ENCODE data around the gene KLHL10. TPM values are rescaled to one million over a fixed set of nuclear protein-coding genes. Genes with fewer than 3 reads are reported as not detected.

Gene KLHL10
- total and polyA plus RNA-seq, 2 of the 13 experiments (the other 11 are each of a cell fraction or from before 2014, with no cell fraction given) = 0.04 to 0.08 TPM

DNA sequence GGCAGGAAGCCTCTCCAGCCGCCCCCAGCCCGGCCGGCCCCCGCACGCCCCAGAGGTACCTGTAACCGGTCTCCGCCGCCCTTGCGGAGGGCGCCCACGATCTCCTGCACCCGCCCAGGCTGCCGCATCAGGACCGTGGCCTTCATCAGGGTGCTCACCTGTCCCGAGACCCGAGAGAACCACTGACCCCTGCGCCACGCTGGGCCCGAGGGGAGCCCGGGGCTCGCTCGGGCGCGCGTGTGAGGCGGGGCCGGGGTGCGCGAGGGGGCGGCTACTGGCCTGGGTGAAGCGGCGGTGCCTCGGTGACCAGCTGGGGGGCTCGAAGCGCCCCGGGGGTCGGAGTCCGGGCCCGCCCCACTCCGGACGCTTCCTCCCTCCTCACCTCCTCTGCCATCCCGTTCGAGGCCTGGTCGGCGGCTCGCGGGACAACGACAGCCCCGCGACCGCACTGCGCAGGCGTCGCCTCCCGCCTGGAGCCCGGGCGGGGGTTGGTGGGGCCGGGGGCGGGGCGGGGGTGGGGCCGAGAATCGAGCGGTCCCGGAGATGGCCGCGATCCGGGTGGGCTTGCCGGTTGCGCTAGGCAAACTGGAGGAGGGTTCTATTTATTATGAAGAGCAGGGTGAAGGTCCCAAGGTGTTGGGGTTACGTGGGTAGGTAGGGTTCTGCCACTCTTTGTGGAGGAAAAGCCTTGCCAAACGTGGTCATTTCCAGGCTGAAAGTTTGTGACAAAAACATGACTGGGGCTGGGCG lies 1.6 kb upstream of the KLHL10 start, which contains the start of gene NT5C3B (continued):
- TF ChIP-seq, protein P1, sequence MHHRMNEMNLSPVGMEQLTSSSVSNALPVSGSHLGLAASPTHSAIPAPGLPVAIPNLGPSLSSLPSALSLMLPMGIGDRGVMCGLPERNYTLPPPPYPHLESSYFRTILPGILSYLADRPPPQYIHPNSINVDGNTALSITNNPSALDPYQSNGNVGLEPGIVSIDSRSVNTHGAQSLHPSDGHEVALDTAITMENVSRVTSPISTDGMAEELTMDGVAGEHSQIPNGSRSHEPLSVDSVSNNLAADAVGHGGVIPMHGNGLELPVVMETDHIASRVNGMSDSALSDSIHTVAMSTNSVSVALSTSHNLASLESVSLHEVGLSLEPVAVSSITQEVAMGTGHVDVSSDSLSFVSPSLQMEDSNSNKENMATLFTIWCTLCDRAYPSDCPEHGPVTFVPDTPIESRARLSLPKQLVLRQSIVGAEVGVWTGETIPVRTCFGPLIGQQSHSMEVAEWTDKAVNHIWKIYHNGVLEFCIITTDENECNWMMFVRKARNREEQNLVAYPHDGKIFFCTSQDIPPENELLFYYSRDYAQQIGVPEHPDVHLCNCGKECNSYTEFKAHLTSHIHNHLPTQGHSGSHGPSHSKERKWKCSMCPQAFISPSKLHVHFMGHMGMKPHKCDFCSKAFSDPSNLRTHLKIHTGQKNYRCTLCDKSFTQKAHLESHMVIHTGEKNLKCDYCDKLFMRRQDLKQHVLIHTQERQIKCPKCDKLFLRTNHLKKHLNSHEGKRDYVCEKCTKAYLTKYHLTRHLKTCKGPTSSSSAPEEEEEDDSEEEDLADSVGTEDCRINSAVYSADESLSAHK (CRISPR knock-in tag; IDR thresholded peaks at IDR 0.05; ENCODE audit: borderline replicate concordance) = no peak
- no peak for TF ChIP-seq SP140L (CRISPR knock-in tag; IDR thresholded peaks at IDR 0.05; ENCODE audit: borderline replicate concordance)
- TF ChIP-seq RXRA (CRISPR knock-in tag; IDR thresholded peaks at IDR 0.05) = peak; percentile 36; the same call in 1 of the 2 replicates
- no peak for TF ChIP-seq PAWR (CRISPR knock-in tag; IDR thresholded peaks at IDR 0.05; ENCODE audit: borderline replicate concordance)
- TF ChIP-seq SOX6 (IDR thresholded peaks at IDR 0.05) = no peak
- TF ChIP-seq SOX6 (CRISPR knock-in tag; IDR thresholded peaks at IDR 0.05) = peak; percentile 5; the same call in 1 of the 2 replicates
- TF ChIP-seq, protein P2, sequence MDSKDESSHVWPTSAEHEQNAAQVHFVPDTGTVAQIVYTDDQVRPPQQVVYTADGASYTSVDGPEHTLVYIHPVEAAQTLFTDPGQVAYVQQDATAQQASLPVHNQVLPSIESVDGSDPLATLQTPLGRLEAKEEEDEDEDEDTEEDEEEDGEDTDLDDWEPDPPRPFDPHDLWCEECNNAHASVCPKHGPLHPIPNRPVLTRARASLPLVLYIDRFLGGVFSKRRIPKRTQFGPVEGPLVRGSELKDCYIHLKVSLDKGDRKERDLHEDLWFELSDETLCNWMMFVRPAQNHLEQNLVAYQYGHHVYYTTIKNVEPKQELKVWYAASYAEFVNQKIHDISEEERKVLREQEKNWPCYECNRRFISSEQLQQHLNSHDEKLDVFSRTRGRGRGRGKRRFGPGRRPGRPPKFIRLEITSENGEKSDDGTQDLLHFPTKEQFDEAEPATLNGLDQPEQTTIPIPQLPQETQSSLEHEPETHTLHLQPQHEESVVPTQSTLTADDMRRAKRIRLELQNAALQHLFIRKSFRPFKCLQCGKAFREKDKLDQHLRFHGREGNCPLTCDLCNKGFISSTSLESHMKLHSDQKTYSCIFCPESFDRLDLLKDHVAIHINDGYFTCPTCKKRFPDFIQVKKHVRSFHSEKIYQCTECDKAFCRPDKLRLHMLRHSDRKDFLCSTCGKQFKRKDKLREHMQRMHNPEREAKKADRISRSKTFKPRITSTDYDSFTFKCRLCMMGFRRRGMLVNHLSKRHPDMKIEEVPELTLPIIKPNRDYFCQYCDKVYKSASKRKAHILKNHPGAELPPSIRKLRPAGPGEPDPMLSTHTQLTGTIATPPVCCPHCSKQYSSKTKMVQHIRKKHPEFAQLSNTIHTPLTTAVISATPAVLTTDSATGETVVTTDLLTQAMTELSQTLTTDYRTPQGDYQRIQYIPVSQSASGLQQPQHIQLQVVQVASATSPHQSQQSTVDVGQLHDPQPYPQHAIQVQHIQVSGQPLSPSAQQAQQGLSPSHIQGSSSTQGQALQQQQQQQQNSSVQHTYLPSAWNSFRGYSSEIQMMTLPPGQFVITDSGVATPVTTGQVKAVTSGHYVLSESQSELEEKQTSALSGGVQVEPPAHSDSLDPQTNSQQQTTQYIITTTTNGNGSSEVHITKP (CRISPR knock-in tag; IDR thresholded peaks at IDR 0.05; ENCODE audit: low read depth) = no peak
- TF ChIP-seq ZNF782 (CRISPR knock-in tag; IDR thresholded peaks at IDR 0.05; ENCODE audit: borderline replicate concordance) = no peak
- peak; percentile 68 for TF ChIP-seq IKZF4 (CRISPR knock-in tag; IDR thresholded peaks at IDR 0.05; ENCODE audit: borderline replicate concordance, low read depth, not compliant biosample characterization)
- TF ChIP-seq ZNF264 (CRISPR knock-in tag; IDR thresholded peaks at IDR 0.05) = no peak
- TF ChIP-seq GATAD1 (CRISPR knock-in tag; IDR thresholded peaks at IDR 0.05) = peak; percentile 27; the same call in 1 of the 2 replicates
- TF ChIP-seq, protein P3, sequence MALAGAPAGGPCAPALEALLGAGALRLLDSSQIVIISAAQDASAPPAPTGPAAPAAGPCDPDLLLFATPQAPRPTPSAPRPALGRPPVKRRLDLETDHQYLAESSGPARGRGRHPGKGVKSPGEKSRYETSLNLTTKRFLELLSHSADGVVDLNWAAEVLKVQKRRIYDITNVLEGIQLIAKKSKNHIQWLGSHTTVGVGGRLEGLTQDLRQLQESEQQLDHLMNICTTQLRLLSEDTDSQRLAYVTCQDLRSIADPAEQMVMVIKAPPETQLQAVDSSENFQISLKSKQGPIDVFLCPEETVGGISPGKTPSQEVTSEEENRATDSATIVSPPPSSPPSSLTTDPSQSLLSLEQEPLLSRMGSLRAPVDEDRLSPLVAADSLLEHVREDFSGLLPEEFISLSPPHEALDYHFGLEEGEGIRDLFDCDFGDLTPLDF (CRISPR knock-in tag; IDR thresholded peaks at IDR 0.05) = 0 out of 2 replicates have a peak, but pooled peaks have one; percentile 20
- no peak for TF ChIP-seq NFE2L1 (CRISPR knock-in tag; IDR thresholded peaks at IDR 0.05; ENCODE audit: borderline replicate concordance)
- TF ChIP-seq HNF4G (IDR thresholded peaks at IDR 0.05; ENCODE audit: borderline replicate concordance, low read depth, low read length) = peak; percentile 24; the same call in 1 of the 2 replicates
- no peak; the same call in 1 of the 2 replicates for TF ChIP-seq HNF4G (CRISPR knock-in tag; IDR thresholded peaks at IDR 0.05; ENCODE audit: borderline replicate concordance, low read depth)
- no peak for TF ChIP-seq ZNF20 (CRISPR knock-in tag; IDR thresholded peaks at IDR 0.05)
- no peak for TF ChIP-seq ZNF549 (CRISPR knock-in tag; IDR thresholded peaks at IDR 0.05)
- peak; percentile 63 for TF ChIP-seq ZNF709 (CRISPR knock-in tag; IDR thresholded peaks at IDR 0.05)
- no peak for TF ChIP-seq HNRNPUL1 (IDR thresholded peaks at IDR 0.05; ENCODE audit: low read depth, low read length)
- TF ChIP-seq PAF1 (CRISPR knock-in tag; IDR thresholded peaks at IDR 0.05) = no peak
- TF ChIP-seq TOE1 (CRISPR knock-in tag; IDR thresholded peaks at IDR 0.05) = no peak
- TF ChIP-seq, protein P4, sequence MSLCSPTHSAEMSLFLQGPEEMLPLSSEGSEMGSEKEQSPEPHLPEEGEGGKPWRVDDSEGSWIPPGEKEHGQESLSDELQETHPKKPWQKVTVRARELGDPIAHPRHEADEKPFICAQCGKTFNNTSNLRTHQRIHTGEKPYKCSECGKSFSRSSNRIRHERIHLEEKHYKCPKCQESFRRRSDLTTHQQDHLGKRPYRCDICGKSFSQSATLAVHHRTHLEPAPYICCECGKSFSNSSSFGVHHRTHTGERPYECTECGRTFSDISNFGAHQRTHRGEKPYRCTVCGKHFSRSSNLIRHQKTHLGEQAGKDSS (CRISPR knock-in tag; IDR thresholded peaks at IDR 0.05; ENCODE audit: borderline replicate concordance, low read depth) = no peak
